Stimulated activated CD8-positive, alpha-beta memory T cell treated with anti-CD3 and anti-CD28 coated beads, Interleukin-7, amount 100 ng/mL, for 4 hours (primary cell): Measurements from ENCODE around the gene RNF38.
"Not testable (repeated sequence)": the region's sequence is repeated elsewhere in the genome, so short reads cannot be mapped to it uniquely, and the experiment has no call there.

Experiments
- DNase-seq, 2 donors: peaks; one replicate each; pipeline ENCODE4 v3.0.0-alpha.2; 2020; ENCODE audit warnings: low read depth in 2 of 2

Gene RNF38

GRCh38 chr9:36294996-36295395, 105.1 kb downstream of the RNF38 start:
- DNase-seq = not testable (repeated sequence)

GRCh38 chr9:36293918-36294317, 106.2 kb downstream of the RNF38 start:
- no peak for DNase-seq

GRCh38 chr9:36293171-36293570, 106.9 kb downstream of the RNF38 start:
- DNase-seq = no peak

- DNase-seq = no peak
Observed at GRCh38 chr9:36292641-36293040, 107.4 kb downstream of the RNF38 start.

GRCh38 chr9:36290996-36291395, 109.1 kb downstream of the RNF38 start:
- no peak for DNase-seq

GRCh38 chr9:36289836-36290435, 110.1 kb downstream of the RNF38 start:
- DNase-seq = no peak

- DNase-seq = no peak
Observed at GRCh38 chr9:36288070-36288469, 112.0 kb downstream of the RNF38 start.
